ENCODE results near the gene DGAT2.

DGAT2 gene

DNA sequence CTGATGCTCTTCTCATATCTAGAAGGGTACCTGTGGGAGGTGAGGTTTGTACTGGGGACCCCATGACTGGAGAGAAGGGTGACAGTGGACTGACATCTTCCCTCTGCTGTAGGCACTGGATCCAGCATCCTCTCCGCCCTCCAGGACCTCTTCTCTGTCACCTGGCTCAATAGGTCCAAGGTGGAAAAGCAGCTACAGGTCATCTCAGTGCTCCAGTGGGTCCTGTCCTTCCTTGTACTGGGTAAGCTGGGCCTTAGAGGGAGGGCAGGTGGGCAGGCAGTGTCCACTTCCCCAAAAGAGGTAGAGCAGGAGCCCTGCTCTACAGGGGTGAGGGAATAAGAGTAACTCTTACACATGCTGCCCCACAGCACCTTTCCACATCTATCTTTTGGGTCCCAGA is 15.9 kb downstream of the DGAT2 start:
- Histone ChIP-seq H3K9me3 (ENCODE audit: insufficient read depth, low read length) (no peaks in the 10 kb centered on the region), H3K4me2 (ENCODE audit: low read depth, low read length, poor library complexity, severe bottlenecking) (no peak overlapping the region), H3K36me3 (ENCODE audit: low read length) (no peaks in the 10 kb centered on the region), H3K27ac (ENCODE audit: low read depth, low read length) (no peak overlapping the region), H3K9me2 (replicated peaks; ENCODE audit: insufficient read depth, low read length) (no peaks in the 10 kb centered on the region), H3F3A (ENCODE audit: insufficient read depth) (no peaks in the 10 kb centered on the region), H2AFZ (ENCODE audit: low read depth, low read length, severe bottlenecking) (no peak overlapping the region), H3K79me2 (ENCODE audit: insufficient read depth, low read length) (no peaks in the 10 kb centered on the region), H3K9ac (ENCODE audit: low read length) (no peak overlapping the region), H3K4me3 (ENCODE audit: insufficient read depth, low read length, poor library complexity, severe bottlenecking) (no peak overlapping the region), H3K27me3 (ENCODE audit: low read length) (no peaks in the 10 kb centered on the region), H4K20me1 (ENCODE audit: low read depth, low read length) (no peaks in the 10 kb centered on the region)
- TF ChIP-seq, protein P1, sequence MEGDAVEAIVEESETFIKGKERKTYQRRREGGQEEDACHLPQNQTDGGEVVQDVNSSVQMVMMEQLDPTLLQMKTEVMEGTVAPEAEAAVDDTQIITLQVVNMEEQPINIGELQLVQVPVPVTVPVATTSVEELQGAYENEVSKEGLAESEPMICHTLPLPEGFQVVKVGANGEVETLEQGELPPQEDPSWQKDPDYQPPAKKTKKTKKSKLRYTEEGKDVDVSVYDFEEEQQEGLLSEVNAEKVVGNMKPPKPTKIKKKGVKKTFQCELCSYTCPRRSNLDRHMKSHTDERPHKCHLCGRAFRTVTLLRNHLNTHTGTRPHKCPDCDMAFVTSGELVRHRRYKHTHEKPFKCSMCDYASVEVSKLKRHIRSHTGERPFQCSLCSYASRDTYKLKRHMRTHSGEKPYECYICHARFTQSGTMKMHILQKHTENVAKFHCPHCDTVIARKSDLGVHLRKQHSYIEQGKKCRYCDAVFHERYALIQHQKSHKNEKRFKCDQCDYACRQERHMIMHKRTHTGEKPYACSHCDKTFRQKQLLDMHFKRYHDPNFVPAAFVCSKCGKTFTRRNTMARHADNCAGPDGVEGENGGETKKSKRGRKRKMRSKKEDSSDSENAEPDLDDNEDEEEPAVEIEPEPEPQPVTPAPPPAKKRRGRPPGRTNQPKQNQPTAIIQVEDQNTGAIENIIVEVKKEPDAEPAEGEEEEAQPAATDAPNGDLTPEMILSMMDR (IDR thresholded peaks at IDR 0.05; ENCODE audit: insufficient read depth, low read length, poor library complexity, severe bottlenecking) = no peak
- no peak for TF ChIP-seq EZH2phosphoT487 (conservative IDR thresholded peaks at IDR 0.05; ENCODE audit: low read length)

- Histone ChIP-seq H3K9me3 (ENCODE audit: insufficient read depth, low read length) (no peaks in the 10 kb centered on the region), H3K79me2 (ENCODE audit: insufficient read depth, low read length) (no peaks in the 10 kb centered on the region), H3K27ac (ENCODE audit: low read depth, low read length) (no peak overlapping the region), H3K4me3 (ENCODE audit: insufficient read depth, low read length, poor library complexity, severe bottlenecking) (no peak overlapping the region), H4K20me1 (ENCODE audit: low read depth, low read length) (no peaks in the 10 kb centered on the region), H3F3A (ENCODE audit: insufficient read depth) (no peaks in the 10 kb centered on the region), H3K9ac (ENCODE audit: low read length) (no peak overlapping the region), H3K4me2 (ENCODE audit: low read depth, low read length, poor library complexity, severe bottlenecking) (no peak overlapping the region), H2AFZ (ENCODE audit: low read depth, low read length, severe bottlenecking) (no peak overlapping the region), H3K27me3 (ENCODE audit: low read length) (no peaks in the 10 kb centered on the region), H3K9me2 (replicated peaks; ENCODE audit: insufficient read depth, low read length) (no peaks in the 10 kb centered on the region), H3K36me3 (ENCODE audit: low read length) (no peaks in the 10 kb centered on the region)
- TF ChIP-seq EZH2phosphoT487 (conservative IDR thresholded peaks at IDR 0.05; ENCODE audit: low read length) = no peak
- TF ChIP-seq, protein P1 (IDR thresholded peaks at IDR 0.05; ENCODE audit: insufficient read depth, low read length, poor library complexity, severe bottlenecking) = no peak
These were observed 16.6 kb downstream of the DGAT2 start for GRCh38 chr11:75785187-75785586.

DNA sequence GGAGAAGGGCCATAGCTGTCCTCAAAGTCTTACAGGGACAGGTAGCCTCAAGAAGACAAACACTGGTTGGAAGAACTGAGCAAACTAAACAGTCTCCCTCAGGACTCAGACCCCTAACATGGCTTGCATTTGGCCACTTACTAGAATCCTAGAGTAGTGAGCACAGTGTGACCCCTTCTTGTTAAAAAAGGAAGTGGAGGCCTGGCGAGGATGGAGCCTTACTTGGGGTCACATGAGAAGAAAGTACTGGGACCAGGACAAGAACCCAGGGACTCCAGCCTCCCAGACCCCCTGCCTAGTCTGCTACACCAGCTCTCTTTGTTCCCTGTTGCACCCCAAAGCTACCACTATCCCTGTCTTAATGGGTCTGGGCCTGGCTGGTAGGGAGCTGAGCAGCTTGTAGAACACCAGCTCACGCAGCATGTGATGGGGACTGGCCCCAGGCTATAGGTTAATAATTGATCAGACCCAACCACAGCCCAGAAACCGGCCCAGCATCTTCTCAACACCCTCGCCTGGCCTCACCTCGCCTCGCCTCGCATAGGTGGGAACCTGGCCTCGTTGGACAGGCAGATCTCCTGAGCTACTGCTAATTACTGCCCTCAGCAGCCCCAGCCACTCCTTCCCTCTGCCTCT is 17.6 kb downstream of the DGAT2 start:
- H3K4me3 ChIP-seq (ENCODE audit: insufficient read depth, low read length, poor library complexity, severe bottlenecking) = no peak overlapping the region
- H4K20me1 ChIP-seq (ENCODE audit: low read depth, low read length) = no peaks in the 10 kb centered on the region
- H3K9ac ChIP-seq (ENCODE audit: low read length) = no peak overlapping the region
- no peaks in the 10 kb centered on the region for H3K79me2 ChIP-seq (ENCODE audit: insufficient read depth, low read length)
- H3F3A ChIP-seq (ENCODE audit: insufficient read depth) = no peaks in the 10 kb centered on the region
- no peak overlapping the region for H2AFZ ChIP-seq (ENCODE audit: low read depth, low read length, severe bottlenecking)
- no peaks in the 10 kb centered on the region for H3K27me3 ChIP-seq (ENCODE audit: low read length)
- H3K27ac ChIP-seq (ENCODE audit: low read depth, low read length) = no peak overlapping the region
- no peaks in the 10 kb centered on the region for H3K36me3 ChIP-seq (ENCODE audit: low read length)
- no peaks in the 10 kb centered on the region for H3K9me2 ChIP-seq (replicated peaks; ENCODE audit: insufficient read depth, low read length)
- no peak overlapping the region for H3K4me2 ChIP-seq (ENCODE audit: low read depth, low read length, poor library complexity, severe bottlenecking)
- no peaks in the 10 kb centered on the region for H3K9me3 ChIP-seq (ENCODE audit: insufficient read depth, low read length)
- TF ChIP-seq EZH2phosphoT487 (conservative IDR thresholded peaks at IDR 0.05; ENCODE audit: low read length) = no peak
- TF ChIP-seq, protein P1 (IDR thresholded peaks at IDR 0.05; ENCODE audit: insufficient read depth, low read length, poor library complexity, severe bottlenecking) = no peak

Data from SU-DHL-6 (cell line).